Natural killer cell (primary cell): Measurements from ENCODE around the gene PSEN2. TPM values are rescaled to one million over a fixed set of nuclear protein-coding genes. Genes with fewer than 3 reads are reported as not detected.

Experiments used
- ATAC-seq, 3 donors: fragments of 150-1000 bp in 2 of 3; fragments of 200-7000 bp in 1 of 3; cut with Tn5 transposase; 1 replicate in 1 of 3; 2 replicates in 2 of 3; pipeline ENCODE4 v1.10.0; 2021; ENCODE audit warnings: mild to moderate bottlenecking in 2 of 3, moderate library complexity in 2 of 3
- DNase-seq, 2 donors: peaks; one replicate each; pipeline versions ENCODE4 v3.0.0 to v3.0.0-alpha.2; 2013 to 2021; ENCODE audit warnings: mixed read lengths in 1 of 2
- H3K27ac ChIP-seq: one replicate; pipeline ENCODE4 v1.5.1; 2013; ENCODE audit warnings: mild to moderate bottlenecking, low read length
- H3K27me3 ChIP-seq: one replicate; pipeline ENCODE4 v1.6.1; 2013; ENCODE audit warnings: low read length; ENCODE audit not compliant: control insufficient read depth, insufficient read depth
- H3K36me3 ChIP-seq: one replicate; pipeline ENCODE4 v1.6.1; 2013; ENCODE audit warnings: low read length; ENCODE audit not compliant: control insufficient read depth, insufficient read depth
- H3K4me1 ChIP-seq: one replicate; pipeline ENCODE4 v1.6.1; 2013; ENCODE audit warnings: low read length; ENCODE audit not compliant: control insufficient read depth, insufficient read depth
- H3K4me3 ChIP-seq: one replicate; pipeline ENCODE4 v1.5.1; 2013; ENCODE audit warnings: low read length
- H3K9me3 ChIP-seq: one replicate; pipeline ENCODE4 v1.6.1; 2013; ENCODE audit warnings: low read length; ENCODE audit not compliant: control insufficient read depth, insufficient read depth
- H3K27ac Mint-ChIP-seq, 2 donors: one replicate each; pipeline ENCODE4 v1.8.0; 2022; ENCODE audit warnings: mild to moderate bottlenecking in 2 of 2, mixed read lengths in 2 of 2, moderate library complexity in 1 of 2
- H3K27me3 Mint-ChIP-seq, 2 donors: one replicate each; pipeline ENCODE4 v1.8.0; 2022; ENCODE audit warnings: low read depth in 2 of 2, mixed read lengths in 2 of 2
- H3K36me3 Mint-ChIP-seq: one replicate; pipeline ENCODE4 v1.8.0; 2022; ENCODE audit warnings: mixed read lengths
- H3K4me1 Mint-ChIP-seq, 2 donors: one replicate each; pipeline ENCODE4 v1.8.0; 2022; ENCODE audit warnings: mixed read lengths in 2 of 2
- H3K4me3 Mint-ChIP-seq: one replicate; pipeline ENCODE4 v1.8.0; 2022; ENCODE audit warnings: mild to moderate bottlenecking, moderate library complexity, mixed read lengths
- H3K9me3 Mint-ChIP-seq, 2 donors: one replicate each; pipeline ENCODE4 v1.8.0; 2022; ENCODE audit warnings: mixed read lengths in 2 of 2
- WGBS: methylation state at CpG from one replicate; pipeline ENCODE4 v1.1.7; 2013; ENCODE audit warnings: missing lambda C conversion rate; ENCODE audit not compliant: insufficient coverage; 5-methylcytosine and 5-hydroxymethylcytosine counted together
- intact Hi-C: fragments of 100-400 bp; cut with micrococcal nuclease; formaldehyde crosslinking; loops from one replicate; pipeline ENCODE4 v1.14.2; 2022
- total RNA-seq, 4 donors: library from RNA; stranded (reverse); fragments of 120-200 nt in 1 of 4; gene quantifications; one replicate each; pipeline versions ENCODE4 v1.2.3 to v1.2.4, GENCODE V29; 2013 to 2022
- TF ChIP-seq, protein P1 (sequence below): fragments of 200-600 bp; IDR thresholded peaks from one replicate; pipeline ENCODE4 v1.8.0; 2022; ENCODE audit warnings: antibody characterized with exemption

The PSEN2 gene
- total RNA-seq, 3 donors from 2014 or later (not counting 1 experiment from before 2014, with no cell fraction given), result 12.6 to 22.8 (median 14.9) TPM

DNA sequence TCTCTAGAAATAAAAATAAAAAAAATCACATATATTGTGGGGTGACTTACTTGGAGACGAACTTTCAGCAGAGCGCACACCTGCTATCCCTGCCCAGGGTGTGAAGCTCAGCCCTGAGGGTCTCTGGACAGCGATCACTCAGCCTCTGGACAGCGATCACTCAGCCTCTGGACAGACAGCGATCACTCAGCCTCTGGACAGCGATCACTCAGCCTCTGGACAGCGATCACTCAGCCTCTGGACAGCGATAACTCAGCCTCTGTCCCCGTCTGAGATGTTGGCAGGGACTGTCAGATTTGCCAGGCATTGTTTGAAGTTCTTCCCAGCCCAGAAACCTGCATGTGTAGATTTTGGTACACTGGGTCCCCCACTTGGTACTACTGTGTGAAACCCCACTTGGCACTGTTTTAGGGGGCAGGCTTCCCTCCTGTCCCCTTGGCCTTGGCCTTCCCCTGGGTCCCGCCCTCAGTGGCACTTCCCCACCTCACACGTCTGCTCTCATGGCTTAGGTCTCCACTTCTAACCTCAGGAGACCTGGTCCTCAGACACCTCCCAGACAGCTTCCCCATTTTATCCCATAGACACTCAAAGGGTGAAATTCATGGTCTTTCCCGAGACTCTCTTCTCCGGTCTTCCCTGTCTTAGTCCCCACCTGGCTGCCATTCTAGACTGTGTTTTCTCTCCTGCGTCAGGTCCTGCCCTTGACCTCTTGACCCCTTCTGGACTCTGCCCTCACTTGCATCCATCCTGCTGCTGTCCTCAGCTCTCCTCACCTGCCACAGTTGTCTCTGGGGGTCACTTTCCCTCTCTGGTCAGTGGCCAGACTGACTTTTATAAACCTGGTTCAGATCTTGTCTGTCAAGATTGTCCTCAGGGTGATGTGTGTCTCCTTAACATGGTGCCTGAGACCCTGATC is 10.2 kb downstream of the PSEN2 start:
- Histone ChIP-seq H3K36me3 (peaks cover 2% of the 10 kb centered on the region), H3K27ac (no peak overlapping the region), H3K4me3 (no peak overlapping the region), H3K9me3 (no peaks in the 10 kb centered on the region), H3K27me3 (no peaks in the 10 kb centered on the region), H3K4me1 (peaks cover 38% of the 10 kb centered on the region)
- Mint-ChIP-seq H3K4me3 (no peak overlapping the region), H3K27me3 (no peaks in the 10 kb centered on the region), H3K27ac (peak overlapping the region in 1 of 2 donors; percentile 90), H3K4me1 (peaks cover 38 to 39% of the 10 kb centered on the region in 2 donors), H3K9me3 (no peaks in the 10 kb centered on the region), H3K36me3 (no peaks in the 10 kb centered on the region)
- WGBS, result 90% methylated on average over 14 of the region's 14 CpGs
- DNase-seq (no peak), ATAC-seq (no peak)
- intact Hi-C loops, result no loop called here
- TF ChIP-seq, protein P1, sequence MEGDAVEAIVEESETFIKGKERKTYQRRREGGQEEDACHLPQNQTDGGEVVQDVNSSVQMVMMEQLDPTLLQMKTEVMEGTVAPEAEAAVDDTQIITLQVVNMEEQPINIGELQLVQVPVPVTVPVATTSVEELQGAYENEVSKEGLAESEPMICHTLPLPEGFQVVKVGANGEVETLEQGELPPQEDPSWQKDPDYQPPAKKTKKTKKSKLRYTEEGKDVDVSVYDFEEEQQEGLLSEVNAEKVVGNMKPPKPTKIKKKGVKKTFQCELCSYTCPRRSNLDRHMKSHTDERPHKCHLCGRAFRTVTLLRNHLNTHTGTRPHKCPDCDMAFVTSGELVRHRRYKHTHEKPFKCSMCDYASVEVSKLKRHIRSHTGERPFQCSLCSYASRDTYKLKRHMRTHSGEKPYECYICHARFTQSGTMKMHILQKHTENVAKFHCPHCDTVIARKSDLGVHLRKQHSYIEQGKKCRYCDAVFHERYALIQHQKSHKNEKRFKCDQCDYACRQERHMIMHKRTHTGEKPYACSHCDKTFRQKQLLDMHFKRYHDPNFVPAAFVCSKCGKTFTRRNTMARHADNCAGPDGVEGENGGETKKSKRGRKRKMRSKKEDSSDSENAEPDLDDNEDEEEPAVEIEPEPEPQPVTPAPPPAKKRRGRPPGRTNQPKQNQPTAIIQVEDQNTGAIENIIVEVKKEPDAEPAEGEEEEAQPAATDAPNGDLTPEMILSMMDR, result no peak

DNA sequence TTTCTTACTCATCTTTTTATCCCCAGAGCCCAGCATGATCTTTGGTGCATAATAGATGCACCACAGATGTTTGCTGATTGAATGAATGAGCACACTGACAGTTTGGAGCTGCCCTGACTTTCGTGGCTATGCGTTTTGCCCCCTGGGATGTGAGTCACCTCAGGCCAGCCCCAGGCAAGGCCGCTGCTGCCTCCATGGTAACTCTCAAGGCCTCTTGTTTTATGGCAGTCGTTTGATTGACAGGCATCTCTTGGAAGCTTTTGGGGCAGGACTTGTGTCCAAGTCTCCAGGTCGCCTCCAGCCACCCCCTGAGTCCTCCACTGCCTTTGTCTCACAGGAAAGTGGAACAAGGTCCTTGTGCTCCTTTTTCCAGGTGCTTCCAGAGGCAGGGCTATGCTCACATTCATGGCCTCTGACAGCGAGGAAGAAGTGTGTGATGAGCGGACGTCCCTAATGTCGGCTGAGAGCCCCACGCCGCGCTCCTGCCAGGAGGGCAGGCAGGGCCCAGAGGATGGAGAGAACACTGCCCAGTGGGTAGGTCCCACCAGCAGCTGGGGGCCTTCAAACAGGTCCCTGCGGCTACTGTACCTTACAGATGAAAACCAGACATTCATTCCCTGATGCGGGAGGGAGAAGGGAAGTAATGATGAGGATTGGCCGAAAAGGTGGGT is 11.2 kb downstream of the PSEN2 start:
- Histone ChIP-seq H3K9me3 (no peaks in the 10 kb centered on the region), H3K27me3 (no peaks in the 10 kb centered on the region), H3K27ac (peak overlapping the region; percentile 87), H3K4me3 (no peak overlapping the region), H3K4me1 (peaks cover 44% of the 10 kb centered on the region), H3K36me3 (peaks cover 2% of the 10 kb centered on the region)
- H3K9me3 Mint-ChIP-seq, result no peaks in the 10 kb centered on the region
- TF ChIP-seq, protein P1, result no peak
- peak overlapping the region; percentile 88 to 90 for H3K27ac Mint-ChIP-seq
- H3K27me3 Mint-ChIP-seq, result no peaks in the 10 kb centered on the region
- peak overlapping the region; percentile 81 for H3K4me3 Mint-ChIP-seq
- H3K36me3 Mint-ChIP-seq, result no peaks in the 10 kb centered on the region
- DNase-seq (no peak), ATAC-seq (no peak)
- H3K4me1 Mint-ChIP-seq, result peaks cover 38 to 41% of the 10 kb centered on the region in 2 donors
- intact Hi-C loops, result loop anchor here (2.0 kb wide), 1 partner anchor 59 kb away; the partner anchor contains the start of gene COQ8A
- WGBS, result 95% methylated on average over 15 of the region's 15 CpGs

DNA sequence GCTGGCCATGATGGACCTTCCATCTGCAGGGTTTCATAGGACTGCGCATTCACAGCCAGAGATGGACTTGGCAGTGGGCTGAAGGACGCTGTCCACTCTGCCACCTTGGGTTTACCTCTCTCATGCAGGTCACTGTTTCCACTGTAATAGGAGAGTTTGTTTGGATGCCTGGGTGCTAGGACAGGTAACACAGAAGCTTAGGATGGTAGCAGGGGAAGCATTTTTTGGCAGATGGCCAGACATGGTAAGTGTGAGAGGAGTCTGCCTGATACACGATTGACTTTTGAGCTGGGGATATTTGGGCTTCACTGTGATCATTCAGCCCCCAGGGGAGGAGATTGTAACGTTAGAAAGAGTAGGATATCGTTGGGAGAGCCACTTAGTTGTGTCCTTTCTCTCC is 11.8 kb downstream of the PSEN2 start:
- Histone ChIP-seq H3K9me3 (no peaks in the 10 kb centered on the region), H3K36me3 (peaks cover 2% of the 10 kb centered on the region), H3K4me3 (peak overlapping the region; percentile 26), H3K4me1 (peaks cover 44% of the 10 kb centered on the region), H3K27me3 (no peaks in the 10 kb centered on the region), H3K27ac (peak overlapping the region; percentile 87)
- H3K4me3 Mint-ChIP-seq, result peak overlapping the region; percentile 81
- peaks cover 38 to 41% of the 10 kb centered on the region in 2 donors for H3K4me1 Mint-ChIP-seq
- peak in 2 of 3 donors; percentile 9 for ATAC-seq
- WGBS, result 62% methylated on average over 5 of the region's 5 CpGs
- intact Hi-C loops, result loop anchor here (2.0 kb wide), 1 partner anchor 59 kb away; the partner anchor contains the start of gene COQ8A
- H3K27me3 Mint-ChIP-seq, result no peaks in the 10 kb centered on the region
- H3K9me3 Mint-ChIP-seq, result no peaks in the 10 kb centered on the region
- DNase-seq, result peak in 1 of 2 donors; percentile 65
- peak overlapping the region; percentile 88 to 90 for H3K27ac Mint-ChIP-seq
- TF ChIP-seq, protein P1, result no peak
- H3K36me3 Mint-ChIP-seq, result no peaks in the 10 kb centered on the region
